GF-D8 (cell line): ENCODE measurements around the gene KDSR.
A peak's percentile ranks its signal among the peaks of the same experiment; 100 is the strongest.

Experiments used
- DNase-seq: peaks from one replicate; lab custom pipeline; 2025; lab: John Stamatoyannopoulos, UW

The KDSR gene

GRCh38 chr18:63367053-63367953 is at the start of gene KDSR:
KDSR (minus strand) TSS chr18:63367206; CDS start chr18:63367118, 88 bp downstream.
- DNase-seq = peak; percentile 95

GRCh38 chr18:63412953-63413352 is 45.9 kb upstream of the KDSR start:
- DNase-seq = no peak

GRCh38 chr18:63410792-63411191 is 43.8 kb upstream of the KDSR start:
- DNase-seq = no peak

- DNase-seq = no peak
Observed at GRCh38 chr18:63409301-63409700, 42.3 kb upstream of the KDSR start.

GRCh38 chr18:63407734-63408133 is 40.7 kb upstream of the KDSR start:
- DNase-seq = no peak

- DNase-seq = no peak
Observed at GRCh38 chr18:63405986-63406385, 39.0 kb upstream of the KDSR start.

- DNase-seq = no peak
Observed at GRCh38 chr18:63402246-63403162, 35.5 kb upstream of the KDSR start.

GRCh38 chr18:63399300-63399699 is 32.3 kb upstream of the KDSR start:
- no peak for DNase-seq

- DNase-seq = no peak
Observed at GRCh38 chr18:63397349-63397748, 30.3 kb upstream of the KDSR start.

- DNase-seq = no peak
Observed at GRCh38 chr18:63395503-63395902, 28.5 kb upstream of the KDSR start.

- DNase-seq = no peak
Observed at GRCh38 chr18:63394954-63395353, 27.9 kb upstream of the KDSR start.

GRCh38 chr18:63387861-63388260 is 20.9 kb upstream of the KDSR start:
- DNase-seq = no peak

- DNase-seq = no peak
Observed at GRCh38 chr18:63382843-63383242, 15.8 kb upstream of the KDSR start.

GRCh38 chr18:63379639-63379962 is 12.6 kb upstream of the KDSR start:
- DNase-seq = no peak

GRCh38 chr18:63378919-63379638 is 12.1 kb upstream of the KDSR start:
- no peak for DNase-seq

GRCh38 chr18:63377275-63377980 is 10.4 kb upstream of the KDSR start:
- DNase-seq = no peak

GRCh38 chr18:63376538-63376937 is 9.5 kb upstream of the KDSR start:
- DNase-seq = peak; percentile 68

GRCh38 chr18:63374540-63374939 is 7.5 kb upstream of the KDSR start:
- DNase-seq = no peak

GRCh38 chr18:63373161-63373560 is 6.2 kb upstream of the KDSR start:
- DNase-seq = no peak

- DNase-seq = no peak
Observed at GRCh38 chr18:63368611-63369010, 1.6 kb upstream of the KDSR start.

- DNase-seq = no peak
Observed at GRCh38 chr18:63366213-63367052, 573 bp downstream of the KDSR start.
